ACC112 (cell line): ENCODE measurements around the gene ROCK2.

Experiments used
- H2AFZ ChIP-seq: fragments of 200-600 bp; sonication (generic); one replicate; pipeline ENCODE4 v1.6.0; 2017; ENCODE audit warnings: antibody characterized with exemption, low read length; ENCODE audit not compliant: unreplicated experiment
- H3K27ac ChIP-seq: fragments of 200-600 bp; sonication (generic); 2 replicates; pipeline ENCODE4 v1.5.1; 2014; ENCODE audit warnings: low read depth, mild to moderate bottlenecking, antibody characterized with exemption, low read length, moderate library complexity
- H3K27me3 ChIP-seq: fragments of 200-600 bp; sonication (generic); 2 replicates; pipeline ENCODE4 v1.6.1; 2014; ENCODE audit warnings: mild to moderate bottlenecking, antibody characterized with exemption, low read length, moderate library complexity, mixed read lengths; ENCODE audit not compliant: insufficient read depth
- H3K36me3 ChIP-seq: fragments of 200-600 bp; sonication (generic); 2 replicates; pipeline ENCODE4 v1.6.1; 2016; ENCODE audit warnings: mild to moderate bottlenecking, antibody characterized with exemption, low read length, moderate library complexity, mixed read lengths; ENCODE audit not compliant: insufficient read depth
- H3K4me1 ChIP-seq: fragments of 200-600 bp; sonication (generic); one replicate; pipeline ENCODE4 v1.6.1; 2016; ENCODE audit warnings: low read length, mixed read lengths; ENCODE audit not compliant: insufficient read depth, unreplicated experiment, control insufficient read depth
- H3K4me3 ChIP-seq: fragments of 200-600 bp; sonication (generic); 2 replicates; pipeline ENCODE4 v1.5.1; 2014; ENCODE audit warnings: mild to moderate bottlenecking, low read depth, low read length
- H3K79me2 ChIP-seq: fragments of 200-600 bp; sonication (generic); one replicate; pipeline ENCODE4 v1.6.0; 2016; ENCODE audit warnings: low read length; ENCODE audit not compliant: control insufficient read depth, unreplicated experiment, insufficient read depth

ROCK2 gene

GRCh38 chr2:11344342-11344955 lies at the start of gene ROCK2:
Gene ROCK2, minus strand, starts transcription at chr2:11344636. Its CDS starts 500 bp downstream, at chr2:11344136.
- Histone ChIP-seq H3K4me1 (peaks cover 28% of the 10 kb centered on the region), H3K27me3 (no peaks in the 10 kb centered on the region), H3K36me3 (no peaks in the 10 kb centered on the region), H3K4me3 (peak within 1 kb of the TSS; percentile 95), H3K79me2 (peaks cover 47% of the 10 kb centered on the region), H3K27ac (peak within 1 kb of the TSS; percentile 93), H2AFZ (peak within 1 kb of the TSS; percentile 94)

- Histone ChIP-seq H2AFZ (peak overlapping the region; percentile 80), H3K79me2 (no peaks in the 10 kb centered on the region), H3K27me3 (no peaks in the 10 kb centered on the region), H3K4me3 (peak overlapping the region; percentile 46), H3K27ac (peak overlapping the region; percentile 69), H3K4me1 (peaks cover 19% of the 10 kb centered on the region), H3K36me3 (no peaks in the 10 kb centered on the region)
Measured at GRCh38 chr2:11393711-11394236, 49.3 kb upstream of the ROCK2 start.

GRCh38 chr2:11391942-11392266 lies 47.5 kb upstream of the ROCK2 start:
- Histone ChIP-seq H3K27me3 (no peaks in the 10 kb centered on the region), H3K27ac (peak overlapping the region; percentile 52)

GRCh38 chr2:11390399-11390658 lies 45.9 kb upstream of the ROCK2 start:
- H3K27ac ChIP-seq, result no peak overlapping the region
- no peaks in the 10 kb centered on the region for H3K79me2 ChIP-seq
- peaks cover 29% of the 10 kb centered on the region for H3K4me1 ChIP-seq
- H2AFZ ChIP-seq, result no peak overlapping the region
- H3K27me3 ChIP-seq, result no peaks in the 10 kb centered on the region
- H3K4me3 ChIP-seq, result no peak overlapping the region
- H3K36me3 ChIP-seq, result no peaks in the 10 kb centered on the region

More at GRCh38 chr2:11391942-11392266, 47.5 kb upstream of the ROCK2 start:
- Histone ChIP-seq H3K36me3 (no peaks in the 10 kb centered on the region), H2AFZ (no peak overlapping the region), H3K4me3 (no peak overlapping the region), H3K4me1 (peaks cover 19% of the 10 kb centered on the region), H3K79me2 (no peaks in the 10 kb centered on the region)

GRCh38 chr2:11389551-11390398 lies 45.3 kb upstream of the ROCK2 start:
- Histone ChIP-seq H3K27me3 (no peaks in the 10 kb centered on the region), H3K36me3 (no peaks in the 10 kb centered on the region), H3K4me3 (no peak overlapping the region), H2AFZ (no peak overlapping the region), H3K4me1 (peaks cover 29% of the 10 kb centered on the region), H3K79me2 (no peaks in the 10 kb centered on the region), H3K27ac (no peak overlapping the region)

GRCh38 chr2:11389052-11389420 lies 44.6 kb upstream of the ROCK2 start:
- H3K4me1 ChIP-seq, result peaks cover 25% of the 10 kb centered on the region
- H2AFZ ChIP-seq, result no peak overlapping the region

GRCh38 chr2:11388262-11389051 lies 44.0 kb upstream of the ROCK2 start:
- H3K4me3 ChIP-seq, result no peak overlapping the region
- H3K4me1 ChIP-seq, result peaks cover 19% of the 10 kb centered on the region
- no peaks in the 10 kb centered on the region for H3K36me3 ChIP-seq
- no peak overlapping the region for H2AFZ ChIP-seq
- no peak overlapping the region for H3K27ac ChIP-seq
- H3K27me3 ChIP-seq, result no peaks in the 10 kb centered on the region
- no peaks in the 10 kb centered on the region for H3K79me2 ChIP-seq

More at GRCh38 chr2:11389052-11389420, 44.6 kb upstream of the ROCK2 start:
- H3K27me3 ChIP-seq, result no peaks in the 10 kb centered on the region
- H3K79me2 ChIP-seq, result no peaks in the 10 kb centered on the region
- H3K36me3 ChIP-seq, result no peaks in the 10 kb centered on the region
- H3K4me3 ChIP-seq, result no peak overlapping the region
- no peak overlapping the region for H3K27ac ChIP-seq

- Histone ChIP-seq H3K27me3 (no peaks in the 10 kb centered on the region), H3K36me3 (no peaks in the 10 kb centered on the region), H2AFZ (no peak overlapping the region), H3K4me1 (peaks cover 18% of the 10 kb centered on the region), H3K4me3 (no peak overlapping the region), H3K27ac (no peak overlapping the region), H3K79me2 (no peaks in the 10 kb centered on the region)
Measured at GRCh38 chr2:11387843-11388242, 43.4 kb upstream of the ROCK2 start.

GRCh38 chr2:11387100-11387390 lies 42.6 kb upstream of the ROCK2 start:
- Histone ChIP-seq H3K36me3 (no peaks in the 10 kb centered on the region), H2AFZ (no peak overlapping the region), H3K27me3 (no peaks in the 10 kb centered on the region), H3K79me2 (no peaks in the 10 kb centered on the region), H3K27ac (no peak overlapping the region), H3K4me3 (no peak overlapping the region), H3K4me1 (peaks cover 14% of the 10 kb centered on the region)

GRCh38 chr2:11385847-11386246 lies 41.4 kb upstream of the ROCK2 start:
- no peak overlapping the region for H2AFZ ChIP-seq
- H3K27ac ChIP-seq, result no peak overlapping the region

More at GRCh38 chr2:11385847-11386246, 41.4 kb upstream of the ROCK2 start:
- Histone ChIP-seq H3K79me2 (no peaks in the 10 kb centered on the region), H3K27me3 (no peaks in the 10 kb centered on the region), H3K4me3 (no peak overlapping the region), H3K36me3 (no peaks in the 10 kb centered on the region), H3K4me1 (peaks cover 10% of the 10 kb centered on the region)
